Nucleus accumbens (tissue), 56 donors: ENCODE data around the gene ELK3.

Experiments used
- DNase-seq, 56 donors: peaks; one replicate each; lab custom pipeline; 2025; lab: John Stamatoyannopoulos, UW

The ELK3 gene

GRCh38 chr12:96186607-96187301, 7.4 kb upstream of the ELK3 start:
- DNase-seq, result no peak

GRCh38 chr12:96187956-96188355, 6.2 kb upstream of the ELK3 start:
- no peak for DNase-seq

GRCh38 chr12:96189781-96190180, 4.4 kb upstream of the ELK3 start:
- no peak for DNase-seq

GRCh38 chr12:96190413-96191108, 3.6 kb upstream of the ELK3 start:
- no peak for DNase-seq

- no peak for DNase-seq
These were observed 1.1 kb upstream of the ELK3 start for GRCh38 chr12:96192926-96193573.

GRCh38 chr12:96194576-96194889, 358 bp downstream of the ELK3 start:
- DNase-seq, result no peak

GRCh38 chr12:96194971-96195844, 1.0 kb downstream of the ELK3 start:
- DNase-seq, result peak in 16 of 56 donors; percentile 7 to 59 (median 14)

- DNase-seq, result peak in 3 of 56 donors; percentile 6 to 21 (median 8)
These were observed 1.8 kb downstream of the ELK3 start for GRCh38 chr12:96195845-96196451.

GRCh38 chr12:96196781-96197180, 2.6 kb downstream of the ELK3 start:
- DNase-seq, result no peak

- no peak for DNase-seq
These were observed 3.5 kb downstream of the ELK3 start for GRCh38 chr12:96197503-96198272.

GRCh38 chr12:96198965-96199364, 4.8 kb downstream of the ELK3 start:
- no peak for DNase-seq

- DNase-seq, result no peak
These were observed 5.3 kb downstream of the ELK3 start for GRCh38 chr12:96199464-96199863.

- DNase-seq, result no peak
These were observed 7.4 kb downstream of the ELK3 start for GRCh38 chr12:96201272-96202227.

GRCh38 chr12:96204381-96204780, 10.2 kb downstream of the ELK3 start:
- DNase-seq, result no peak

GRCh38 chr12:96205908-96206307, 11.7 kb downstream of the ELK3 start:
- no peak for DNase-seq

- DNase-seq, result no peak
These were observed 12.9 kb downstream of the ELK3 start for GRCh38 chr12:96206936-96207662.

GRCh38 chr12:96208346-96208745, 14.2 kb downstream of the ELK3 start:
- DNase-seq, result no peak
